K562 (cell line): ENCODE measurements around the gene NUAK2. TPM values are rescaled to one million over a fixed set of nuclear protein-coding genes. Genes with fewer than 3 reads are reported as not detected.

Experiments
- ATAC-seq: fragments of 200-7000 bp; cut with Tn5 transposase; 3 replicates; pipeline ENCODE4 v1.9.1; 2020; ENCODE audit warnings: moderate library complexity
- BruUV-seq: library from RNA; stranded (reverse); fragments of 400-500 nt; replicated peaks from 2 replicates; lab custom pipeline; 2021; lab: Mats Ljungman, UMichigan
- CTCF ChIA-PET: fragments of 300-600 bp; formaldehyde crosslinking; extraction: SDS; loops from one replicate; lab custom pipeline; 2021; ENCODE audit warnings: low intra/inter-chr PET ratio; lab: Yijun Ruan, JAX
- POLR2A ChIA-PET: fragments of 300-600, 350-650 bp; sonication (Branson Sonifier 250); formaldehyde crosslinking; extraction: SDS; loops from one replicate; lab custom pipeline; 2021; ENCODE audit warnings: antibody characterized with exemption, inconsistent platforms; lab: Yijun Ruan, JAX
- DNase-seq, 4 experiments: peaks; one replicate each; pipeline versions ENCODE4 v3.0.0 to v3.0.0-alpha.2; 2011 to 2018; ENCODE audit warnings: low spot score in 3 of 4, mixed read lengths in 3 of 4; ENCODE audit errors: extremely low read depth in 1 of 4
- FAIRE-seq: peaks from 2 replicates; lab custom pipeline; 2011; peaks lifted over from hg19 to GRCh38; lab: Jason Lieb, UNC
- H2AFZ ChIP-seq: 2 replicates; pipeline ENCODE4 v1.6.0; 2011; ENCODE audit warnings: low read depth, low read length, control low read depth, inconsistent platforms
- H3K27ac ChIP-seq: fragments of 200-600 bp; 3 replicates; pipeline ENCODE4 v1.8.0; 2011; ENCODE audit warnings: low read depth, mild to moderate bottlenecking, control low read depth, inconsistent platforms, low read length, moderate library complexity, mixed read lengths; ENCODE audit errors: extremely low read depth
- H3K27me3 ChIP-seq, 2 experiments: fragments of 300-600 bp in 1 of 2; 2 replicates in 1 of 2; 3 replicates in 1 of 2; pipeline versions ENCODE4 v1.6.0 to v1.8.0; 2011; ENCODE audit warnings: inconsistent platforms in 2 of 2, low read length in 2 of 2, mild to moderate bottlenecking in 1 of 2, mixed read lengths in 1 of 2, moderate library complexity in 1 of 2; ENCODE audit not compliant: control insufficient read depth in 2 of 2, insufficient read depth in 2 of 2
- H3K36me3 ChIP-seq: fragments of 300-600 bp; 3 replicates; pipeline ENCODE4 v1.8.0; 2011; ENCODE audit warnings: mild to moderate bottlenecking, low read length, inconsistent platforms; ENCODE audit not compliant: control insufficient read depth, insufficient read depth
- H3K4me1 ChIP-seq, 2 experiments: fragments of 200-600 bp in 1 of 2; replicated peaks in 1 of 2; 2 replicates in 1 of 2; 3 replicates in 1 of 2; pipeline versions ENCODE4 v1.5.1 to v1.8.0; 2011; ENCODE audit warnings: inconsistent platforms in 2 of 2, low read length in 2 of 2, mild to moderate bottlenecking in 1 of 2, mixed read lengths in 1 of 2, moderate library complexity in 1 of 2; ENCODE audit not compliant: control insufficient read depth in 2 of 2, insufficient read depth in 2 of 2
- H3K4me2 ChIP-seq: 2 replicates; pipeline ENCODE4 v1.6.1; 2011; ENCODE audit warnings: low read length, control low read depth, inconsistent platforms, mixed read lengths; ENCODE audit not compliant: insufficient read depth
- H3K4me3 ChIP-seq: fragments of 200-600 bp; sonication (generic), shearing (Covaris generic); 2 replicates; pipeline ENCODE4 v1.5.1; 2016; ENCODE audit warnings: control low read depth, inconsistent platforms
- H3K79me2 ChIP-seq: fragments of 200-600 bp; 3 replicates; pipeline ENCODE4 v1.8.0; 2011; ENCODE audit warnings: low read length, inconsistent platforms; ENCODE audit not compliant: control insufficient read depth, insufficient read depth
- H3K9ac ChIP-seq, 2 experiments: 2 replicates each; pipeline versions ENCODE4 v1.6.0 to v1.6.1; 2011; ENCODE audit warnings: low read depth in 2 of 2, low read length in 2 of 2, control low read depth in 1 of 2, inconsistent platforms in 1 of 2, mild to moderate bottlenecking in 1 of 2, mixed read lengths in 1 of 2; ENCODE audit not compliant: insufficient read depth in 1 of 2
- H3K9me1 ChIP-seq: one replicate; pipeline ENCODE4 v1.6.0; 2011; ENCODE audit warnings: inconsistent platforms, mild to moderate bottlenecking, low read length, moderate library complexity; ENCODE audit not compliant: control insufficient read depth, insufficient read depth
- H3K9me3 ChIP-seq: replicated peaks from 2 replicates; pipeline ENCODE4 v1.5.1; 2011; ENCODE audit warnings: low read depth, low read length, inconsistent platforms; ENCODE audit not compliant: control insufficient read depth, insufficient read depth
- H4K20me1 ChIP-seq: replicated peaks from 2 replicates; pipeline ENCODE4 v1.6.1; 2011; ENCODE audit warnings: low read length, inconsistent platforms, mixed read lengths; ENCODE audit not compliant: control insufficient read depth, insufficient read depth
- ARID1B ChIP-seq: fragments of 450-650 bp; IDR thresholded peaks from 2 replicates; pipeline ENCODE4 v1.6.1; 2016; ENCODE audit warnings: antibody characterized with exemption, mild to moderate bottlenecking, inconsistent platforms
- BRD9 ChIP-seq: fragments of 450-650 bp; IDR thresholded peaks from 2 replicates; pipeline ENCODE4 v1.6.1; 2018; ENCODE audit warnings: low read depth; ENCODE audit not compliant: partially characterized antibody
- CSDE1 ChIP-seq, 2 experiments: fragments of 450-650 bp; IDR thresholded peaks; 2 replicates each; pipeline ENCODE4 v1.6.1; 2016; ENCODE audit warnings: mild to moderate bottlenecking in 1 of 2
- ETV5 ChIP-seq: sonication (generic); formaldehyde crosslinking; IDR thresholded peaks from 2 replicates; pipeline ENCODE4 v1.4.0; 2020; ENCODE audit warnings: low read depth, mild to moderate bottlenecking, missing genetic modification reagents
- FIP1L1 ChIP-seq: fragments of 200-400 bp; formaldehyde crosslinking; IDR thresholded peaks from 2 replicates; pipeline ENCODE4 v1.6.1; 2018; ENCODE audit warnings: mild to moderate bottlenecking, low read depth, low read length; ENCODE audit not compliant: poor library complexity, severe bottlenecking
- GABPA ChIP-seq: fragments of 200-800 bp; sonication (Bioruptor generic); conservative IDR thresholded peaks from 2 replicates; pipeline ENCODE4 v1.6.1; 2016; ENCODE audit warnings: low read depth, missing genetic modification characterization, missing compliant biosample characterization
- LEF1 ChIP-seq: fragments of 450-650 bp; IDR thresholded peaks from 2 replicates; pipeline ENCODE4 v1.6.1; 2016; ENCODE audit warnings: mild to moderate bottlenecking
- MEF2D ChIP-seq: conservative IDR thresholded peaks from 2 replicates; pipeline ENCODE4 v1.6.1; 2016; ENCODE audit warnings: low read depth, missing genetic modification characterization, missing compliant biosample characterization
- NBN ChIP-seq: fragments of 450-650 bp; IDR thresholded peaks from 2 replicates; pipeline ENCODE4 v1.6.1; 2016; ENCODE audit warnings: low read depth, mild to moderate bottlenecking
- NCOR1 ChIP-seq: fragments of 450-650 bp; IDR thresholded peaks from 2 replicates; pipeline ENCODE4 v1.6.1; 2016; ENCODE audit warnings: mild to moderate bottlenecking, moderate library complexity
- NFIC ChIP-seq: fragments of 450-650 bp; IDR thresholded peaks from 2 replicates; pipeline ENCODE4 v1.6.1; 2017; ENCODE audit warnings: mild to moderate bottlenecking, inconsistent platforms
- RNF2 ChIP-seq: sonication (generic); IDR thresholded peaks from 2 replicates; pipeline ENCODE4 v1.6.1; 2016
- TAL1 ChIP-seq: fragments of 450-650 bp; IDR thresholded peaks from 2 replicates; pipeline ENCODE4 v1.6.1; 2016; ENCODE audit warnings: mild to moderate bottlenecking
- TEAD1 ChIP-seq, 2 experiments: fragments of 450-650 bp in 1 of 2; sonication (generic) in 1 of 2; formaldehyde crosslinking; IDR thresholded peaks; 2 replicates each; pipeline versions ENCODE4 v1.4.0 to v1.8.0; 2020 to 2022; ENCODE audit warnings: mild to moderate bottlenecking in 2 of 2, missing genetic modification reagents in 1 of 2
- ZBTB17 ChIP-seq: fragments of 450-650 bp; formaldehyde crosslinking; IDR thresholded peaks from 2 replicates; pipeline ENCODE4 v1.4.0; 2020; ENCODE audit warnings: mild to moderate bottlenecking
- ZFPM2 ChIP-seq: fragments of 250-450 bp; sonication (Bioruptor Pico); IDR thresholded peaks from 2 replicates; pipeline ENCODE4 v1.5.1; 2022; ENCODE audit warnings: mild to moderate bottlenecking
- ZKSCAN3 ChIP-seq: fragments of 250-450 bp; sonication (Bioruptor Pico); IDR thresholded peaks from 2 replicates; pipeline ENCODE4 v1.4.0; 2020
- WGBS: fragments of 100-300 bp; shearing (Covaris generic); methylation state at CpG from one replicate; pipeline ENCODE4 v1.1.6; 2016; ENCODE audit warnings: low coverage, mixed read lengths; ENCODE audit not compliant: insufficient coverage; ENCODE audit errors: missing lambda C conversion rate; 5-methylcytosine and 5-hydroxymethylcytosine counted together
- in situ Hi-C: fragments of 300-500 bp; cut with MboI; formaldehyde crosslinking; loops from 4 replicates; pipeline ENCODE4 v1.15.0; 2018; ENCODE audit warnings: inconsistent platforms, mixed read lengths
- intact Hi-C: fragments of 100-400 bp; cut with micrococcal nuclease; formaldehyde crosslinking; loops from 2 replicates; pipeline ENCODE4 v1.14.2; 2022
- polyA plus RNA-seq, 8 experiments: library from polyadenylated mRNA; depleted of rRNA in 4 of 8; stranded (reverse) in 5 of 8; unstranded in 3 of 8; fragments of >200 nt; fragmentation: Nextera tagmentation in 2 of 8; fragmentation: Illumina TruSeq in 1 of 8; extraction: Ambion mirVana in 2 of 8; extraction: Trizol in 1 of 8; gene quantifications; 2 replicates each; pipeline versions ENCODE4 v1.2.1 to v1.2.3, GENCODE V29; 2011 to 2014; ENCODE audit warnings: inconsistent platforms in 1 of 8, missing spikeins in 1 of 8
- total RNA-seq, 7 experiments: library from RNA; depleted of rRNA in 6 of 7; stranded (reverse); fragments of >200 nt in 6 of 7; fragmentation: Illumina TruSeq in 2 of 7; extraction: Trizol in 2 of 7; gene quantifications; 2 replicates each; pipeline versions ENCODE4 v1.2.1 to v1.2.3, GENCODE V29; 2011 to 2021; ENCODE audit warnings: low replicate concordance in 1 of 7
- TF ChIP-seq, protein P1 (sequence below): sonication (generic); formaldehyde crosslinking; IDR thresholded peaks from 2 replicates; pipeline ENCODE4 v1.8.0; 2022; ENCODE audit warnings: mild to moderate bottlenecking, missing genetic modification reagents

The NUAK2 gene
- total and polyA plus RNA-seq, 9 of the 15 experiments (the other 6 are each of a cell fraction or from before 2014, with no cell fraction given): 0.04 to 0.44 (median 0.14) TPM

DNA sequence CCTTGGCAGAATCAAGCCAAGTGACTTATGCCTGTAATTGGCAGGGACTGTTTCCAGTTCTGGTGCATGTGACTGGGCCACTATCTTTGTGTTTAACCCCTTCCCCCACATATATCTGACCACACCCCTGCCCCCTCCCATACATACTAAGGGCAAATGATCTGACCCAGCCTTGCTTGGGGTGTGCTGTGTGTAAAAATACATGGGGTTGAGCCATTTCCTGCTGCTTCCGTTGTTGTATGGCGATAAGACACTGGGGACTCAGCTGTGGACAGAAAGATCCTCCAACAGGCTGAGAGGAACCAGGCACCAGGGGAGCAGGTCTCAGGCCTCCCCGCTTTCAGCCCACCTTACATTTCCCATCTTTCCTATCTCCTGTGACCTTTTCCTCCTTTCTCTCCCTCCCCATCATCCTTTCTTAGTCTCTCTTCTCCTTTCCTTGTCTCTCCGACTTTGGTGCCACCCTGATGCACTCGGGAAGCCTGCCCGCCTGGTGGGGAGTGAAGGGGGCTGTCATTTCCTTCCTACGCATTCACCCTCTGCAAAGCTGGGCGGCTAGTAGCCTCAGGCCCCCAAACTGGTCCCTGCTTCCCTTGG is 54.1 kb downstream of the NUAK2 start:
- peaks cover 42 to 57% of the 10 kb centered on the region in 2 experiments for H3K4me1 ChIP-seq
- DNase-seq: peak; percentile 55 to 86 (median 68)
- no peaks in the 10 kb centered on the region for H3K27me3 ChIP-seq
- ATAC-seq: peak; percentile 85
- H3K36me3 ChIP-seq: no peaks in the 10 kb centered on the region
- no TSS peak for BruUV-seq
- no peaks in the 10 kb centered on the region for H4K20me1 ChIP-seq
- H3K4me3 ChIP-seq: no peak overlapping the region
- in situ Hi-C loops (no loop called here), intact Hi-C loops (no loop called here)
- peak overlapping the region; percentile 30 to 69; a peak in 2 of 4 replicates for H3K9ac ChIP-seq
- WGBS: 50% methylated on average over 8 of the region's 8 CpGs
- peak overlapping the region; percentile 56 for H3K4me2 ChIP-seq
- ChIA-PET POLR2A (interaction anchor here (0.6 to 1.1 kb wide), 3 partner anchors 11 to 33 kb away, joined by 3 to 6 read pairs (median 3); no protein-coding TSS in a partner anchor), CTCF (no interaction called here)
- H3K27ac ChIP-seq: peak overlapping the region; percentile 42
- no peaks in the 10 kb centered on the region for H3K9me3 ChIP-seq
- peak; percentile 92 for FAIRE-seq
- H2AFZ ChIP-seq: peak overlapping the region; percentile 63
- H3K9me1 ChIP-seq: no peaks in the 10 kb centered on the region
- H3K79me2 ChIP-seq: no peaks in the 10 kb centered on the region
- TF ChIP-seq ARID1B (peak; percentile 79), BRD9 (peak; percentile 35), ZKSCAN3 (no peak), RNF2 (peak; percentile 87; the same call in 1 of the 2 replicates), NBN (no peak), TEAD1 (CRISPR knock-in tag; IDR thresholded peaks at IDR 0.05) (no peak; a peak in 1 of 4 replicates), NCOR1 (peak; percentile 61), CSDE1 (IDR thresholded peaks at IDR 0.05) (0 out of 4 replicates have a peak, but pooled peaks of 1 of the 2 experiments have one; percentile 38), LEF1 (peak; percentile 56; the same call in 1 of the 2 replicates), NFIC (peak; percentile 37), ZFPM2 (CRISPR knock-in tag) (no peak), ETV5 (CRISPR knock-in tag) (peak; percentile 87), FIP1L1 (no peak), MEF2D (peak; percentile 46; the same call in 1 of the 2 replicates), ZBTB17 (CRISPR knock-in tag) (0 out of 2 replicates have a peak, but pooled peaks have one; percentile 18), GABPA (tag) (peak; percentile 63), TAL1 (peak; percentile 54)
- TF ChIP-seq, protein P1, sequence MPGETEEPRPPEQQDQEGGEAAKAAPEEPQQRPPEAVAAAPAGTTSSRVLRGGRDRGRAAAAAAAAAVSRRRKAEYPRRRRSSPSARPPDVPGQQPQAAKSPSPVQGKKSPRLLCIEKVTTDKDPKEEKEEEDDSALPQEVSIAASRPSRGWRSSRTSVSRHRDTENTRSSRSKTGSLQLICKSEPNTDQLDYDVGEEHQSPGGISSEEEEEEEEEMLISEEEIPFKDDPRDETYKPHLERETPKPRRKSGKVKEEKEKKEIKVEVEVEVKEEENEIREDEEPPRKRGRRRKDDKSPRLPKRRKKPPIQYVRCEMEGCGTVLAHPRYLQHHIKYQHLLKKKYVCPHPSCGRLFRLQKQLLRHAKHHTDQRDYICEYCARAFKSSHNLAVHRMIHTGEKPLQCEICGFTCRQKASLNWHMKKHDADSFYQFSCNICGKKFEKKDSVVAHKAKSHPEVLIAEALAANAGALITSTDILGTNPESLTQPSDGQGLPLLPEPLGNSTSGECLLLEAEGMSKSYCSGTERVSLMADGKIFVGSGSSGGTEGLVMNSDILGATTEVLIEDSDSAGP (CRISPR knock-in tag): no peak
